Calu3 (cell line): Measurements from ENCODE around the gene SLMAP. TPM values are rescaled to one million over a fixed set of nuclear protein-coding genes. Genes with fewer than 3 reads are reported as not detected.
"Not testable (repeated sequence)": the region's sequence is repeated elsewhere in the genome, so short reads cannot be mapped to it uniquely, and the experiment has no call there.

Source experiments
- BruUV-seq: library from RNA; stranded (reverse); fragments of 400-500 nt; replicated peaks from 2 replicates; lab custom pipeline; 2021; lab: Mats Ljungman, UMichigan
- CTCF ChIA-PET: fragments of 300-600 bp; sonication (Branson Sonifier 250); formaldehyde crosslinking; loops from one replicate; lab custom pipeline; 2022; ENCODE audit warnings: antibody characterized with exemption; lab: Charles Lee
- DNase-seq: peaks from one replicate; pipeline ENCODE4 v3.0.0; 2022
- H3K27ac Mint-ChIP-seq: one replicate; pipeline ENCODE4 v1.8.0; 2022; ENCODE audit warnings: mixed read lengths; ENCODE audit not compliant: unreplicated experiment
- H3K27me3 Mint-ChIP-seq: one replicate; pipeline ENCODE4 v1.8.0; 2022; ENCODE audit warnings: mixed read lengths; ENCODE audit not compliant: unreplicated experiment
- H3K36me3 Mint-ChIP-seq: one replicate; pipeline ENCODE4 v1.8.0; 2022; ENCODE audit warnings: mild to moderate bottlenecking, moderate library complexity, mixed read lengths; ENCODE audit not compliant: insufficient read depth, unreplicated experiment
- H3K4me1 Mint-ChIP-seq: one replicate; pipeline ENCODE4 v1.8.0; 2022; ENCODE audit warnings: mild to moderate bottlenecking, low read depth, mixed read lengths; ENCODE audit not compliant: unreplicated experiment
- H3K4me3 Mint-ChIP-seq: one replicate; pipeline ENCODE4 v1.8.0; 2022; ENCODE audit warnings: mild to moderate bottlenecking, low read depth, moderate library complexity, mixed read lengths; ENCODE audit not compliant: unreplicated experiment
- H3K9me3 Mint-ChIP-seq: one replicate; pipeline ENCODE4 v1.8.0; 2022; ENCODE audit warnings: low read depth, mixed read lengths; ENCODE audit not compliant: unreplicated experiment
- CTCF ChIP-seq: fragments of 200-600 bp; IDR thresholded peaks from one replicate; pipeline ENCODE4 v1.8.0; 2022; ENCODE audit warnings: antibody characterized with exemption; ENCODE audit not compliant: unreplicated experiment
- intact Hi-C: fragments of 100-400 bp; cut with micrococcal nuclease; formaldehyde crosslinking; loops from one replicate; pipeline ENCODE4 v1.10.0; 2022; ENCODE audit not compliant: unreplicated experiment
- total RNA-seq: library from RNA; stranded (reverse); gene quantifications from 2 replicates; pipeline ENCODE4 v1.2.3, GENCODE V29; 2022

The SLMAP gene
- total RNA-seq, 1 experiment from 2014 or later, result 114 TPM

GRCh38 chr3:57805266-57805665, 49.2 kb downstream of the SLMAP start:
- H3K4me1 Mint-ChIP-seq, result peaks cover 76% of the 10 kb centered on the region
- H3K36me3 Mint-ChIP-seq, result peaks cover 24% of the 10 kb centered on the region
- no peak for TF ChIP-seq CTCF
- CTCF ChIA-PET, result interaction anchor here (0.7 kb wide), 1 partner anchor 643 kb away, joined by 3 read pairs; no protein-coding TSS in a partner anchor
- H3K27me3 Mint-ChIP-seq, result no peaks in the 10 kb centered on the region
- peak overlapping the region; percentile 17 for H3K4me3 Mint-ChIP-seq
- H3K27ac Mint-ChIP-seq, result peak overlapping the region; percentile 95
- BruUV-seq, result no TSS peak
- H3K9me3 Mint-ChIP-seq, result no peaks in the 10 kb centered on the region
- no peak for DNase-seq
- intact Hi-C loops, result no loop called here

GRCh38 chr3:57805674-57806073, 49.6 kb downstream of the SLMAP start:
- H3K27ac Mint-ChIP-seq, result peak overlapping the region; percentile 95
- no TSS peak for BruUV-seq
- intact Hi-C loops, result no loop called here
- H3K4me1 Mint-ChIP-seq, result peaks cover 73% of the 10 kb centered on the region
- no peak for TF ChIP-seq CTCF
- DNase-seq, result peak; percentile 28
- H3K27me3 Mint-ChIP-seq, result no peaks in the 10 kb centered on the region
- CTCF ChIA-PET, result interaction anchor here (0.7 kb wide), 1 partner anchor 644 kb away, joined by 3 read pairs; no protein-coding TSS in a partner anchor
- H3K4me3 Mint-ChIP-seq, result peak overlapping the region; percentile 17
- H3K9me3 Mint-ChIP-seq, result no peaks in the 10 kb centered on the region
- peaks cover 24% of the 10 kb centered on the region for H3K36me3 Mint-ChIP-seq

- BruUV-seq, intact Hi-C loops, H3K9me3 Mint-ChIP-seq, DNase-seq, H3K27me3 Mint-ChIP-seq, CTCF ChIA-PET: not testable (repeated sequence)
- Mint-ChIP-seq H3K36me3 (peaks cover 24% of the 10 kb centered on the region), H3K27ac (peak overlapping the region; percentile 95), H3K4me3 (peak overlapping the region; percentile 17), H3K4me1 (peaks cover 67% of the 10 kb centered on the region)
Observed at GRCh38 chr3:57806195-57806594, 50.1 kb downstream of the SLMAP start.

- no peak for DNase-seq
- intact Hi-C loops, result no loop called here
- Mint-ChIP-seq H3K4me1 (peaks cover 43% of the 10 kb centered on the region), H3K9me3 (no peaks in the 10 kb centered on the region), H3K27ac (no peak overlapping the region), H3K4me3 (no peak overlapping the region), H3K27me3 (no peaks in the 10 kb centered on the region), H3K36me3 (peaks cover 16% of the 10 kb centered on the region)
- no peak for TF ChIP-seq CTCF
- CTCF ChIA-PET, result interaction anchor here (0.5 to 0.8 kb wide), 3 partner anchors 18 to 118 kb away, joined by 3 read pairs; no protein-coding TSS in a partner anchor
- BruUV-seq, result no TSS peak
Observed at GRCh38 chr3:57808961-57809608, 53.0 kb downstream of the SLMAP start.

GRCh38 chr3:57809609-57809968, 53.5 kb downstream of the SLMAP start:
- Mint-ChIP-seq H3K27ac (no peak overlapping the region), H3K9me3 (no peaks in the 10 kb centered on the region), H3K4me1 (peaks cover 40% of the 10 kb centered on the region), H3K36me3 (peaks cover 16% of the 10 kb centered on the region), H3K27me3 (no peaks in the 10 kb centered on the region), H3K4me3 (no peak overlapping the region)
- CTCF ChIA-PET, result interaction anchor here (0.8 kb wide), 1 partner anchor 18 kb away, joined by 3 read pairs; no protein-coding TSS in a partner anchor
- no peak for DNase-seq
- no TSS peak for BruUV-seq
- intact Hi-C loops, result no loop called here
- no peak for TF ChIP-seq CTCF
